Skeletal muscle tissue (tissue), 4 donors: ENCODE results near the gene PIP5KL1. TPM values are rescaled to one million over a fixed set of nuclear protein-coding genes. Genes with fewer than 3 reads are reported as not detected.
A peak's percentile ranks its signal among the peaks of the same experiment; 100 is the strongest.
"Not testable (repeated sequence)": the region's sequence is repeated elsewhere in the genome, so short reads cannot be mapped to it uniquely, and the experiment has no call there.

Experiments used
- H3K27ac ChIP-seq: one replicate; pipeline ENCODE4 v1.7.0; 2013; ENCODE audit warnings: mild to moderate bottlenecking, low read depth, low read length, inconsistent platforms
- H3K27me3 ChIP-seq, 3 donors: one replicate each; pipeline ENCODE4 v1.7.0; 2013; ENCODE audit warnings: low read length in 3 of 3; ENCODE audit not compliant: control insufficient read depth in 3 of 3, insufficient read depth in 3 of 3
- H3K36me3 ChIP-seq, 3 donors: one replicate each; pipeline ENCODE4 v1.7.0; 2013; ENCODE audit warnings: low read length in 3 of 3; ENCODE audit not compliant: control insufficient read depth in 3 of 3, insufficient read depth in 3 of 3
- H3K4me1 ChIP-seq, 3 donors: one replicate each; pipeline ENCODE4 v1.7.0; 2013; ENCODE audit warnings: low read length in 3 of 3, mild to moderate bottlenecking in 3 of 3; ENCODE audit not compliant: control insufficient read depth in 3 of 3, insufficient read depth in 3 of 3
- H3K4me3 ChIP-seq, 3 donors: one replicate each; pipeline ENCODE4 v1.7.0; 2013; ENCODE audit warnings: low read length in 3 of 3
- H3K9ac ChIP-seq, 3 donors: one replicate each; pipeline ENCODE4 v1.7.0; 2013; ENCODE audit warnings: low read length in 3 of 3, mild to moderate bottlenecking in 3 of 3, moderate library complexity in 2 of 3, low read depth in 1 of 3
- H3K9me3 ChIP-seq, 3 donors: one replicate each; pipeline ENCODE4 v1.7.0; 2013; ENCODE audit warnings: low read length in 3 of 3; ENCODE audit not compliant: control insufficient read depth in 3 of 3
- total RNA-seq: library from RNA; depleted of rRNA; stranded (reverse); fragments of >200 nt; gene quantifications from one replicate; pipeline ENCODE4 v1.2.3, GENCODE V29; 2014
- donor health status: Osteomylitis.

The PIP5KL1 gene
- total RNA-seq, 1 donor from 2014 or later: not detected

- Histone ChIP-seq H3K9me3 (no peaks in the 10 kb centered on the region), H3K36me3 (peaks cover 29 to 34% (median 33%) of the 10 kb centered on the region in 3 donors), H3K9ac (peak overlapping the region in 1 of 3 donors; percentile 8), H3K4me1 (peaks cover 22 to 25% (median 25%) of the 10 kb centered on the region in 3 donors), H3K27me3 (no peaks in the 10 kb centered on the region), H3K4me3 (no peak overlapping the region), H3K27ac (peak overlapping the region; percentile 18)
Measured at GRCh38 chr9:127883959-127884358, 46.6 kb downstream of the PIP5KL1 start.

DNA sequence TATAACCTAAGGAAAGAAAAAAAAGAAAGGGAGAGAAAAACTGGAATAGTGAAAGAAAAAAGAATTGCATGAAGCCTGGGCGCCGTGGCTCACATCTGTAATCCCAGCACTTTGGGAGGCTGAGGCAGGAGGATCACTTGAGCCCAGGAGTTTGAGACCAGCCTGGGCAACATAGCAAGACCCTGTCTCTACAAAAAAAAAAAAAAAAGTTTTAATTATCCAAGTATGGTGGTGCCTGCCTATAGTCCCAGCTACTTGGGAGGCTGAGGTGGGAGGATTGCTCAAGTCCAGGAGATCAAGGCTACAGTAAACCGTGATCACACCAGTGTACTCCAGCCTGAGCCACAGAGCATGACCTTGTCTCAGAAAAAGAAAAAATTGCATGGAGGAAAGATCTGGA is 48.9 kb downstream of the PIP5KL1 start:
- not testable (repeated sequence) for H3K4me3 ChIP-seq, H3K9me3 ChIP-seq, H3K27me3 ChIP-seq, H3K9ac ChIP-seq, H3K27ac ChIP-seq
- peaks cover 39 to 45% (median 40%) of the 10 kb centered on the region in 3 donors for H3K4me1 ChIP-seq
- peaks cover 15 to 22% (median 20%) of the 10 kb centered on the region in 3 donors for H3K36me3 ChIP-seq

DNA sequence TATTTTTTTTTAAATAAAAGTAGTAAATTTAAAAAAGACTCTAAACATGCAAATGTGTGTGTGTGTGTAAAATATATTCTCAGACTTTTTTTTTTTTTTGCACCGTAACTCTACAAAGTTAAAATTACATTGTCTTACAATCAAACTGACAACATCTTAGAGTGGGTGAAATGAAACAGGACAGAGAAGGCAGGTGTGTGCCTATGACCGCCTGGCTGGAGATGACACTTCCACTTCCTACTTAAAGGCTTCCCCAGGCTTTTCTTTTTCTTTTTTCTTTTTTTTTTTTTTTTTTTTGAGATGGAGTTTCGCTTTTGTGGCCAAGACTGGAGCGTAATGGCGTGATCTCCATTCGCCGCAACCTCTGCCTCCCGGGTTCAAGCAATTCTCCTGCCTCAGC is 50.4 kb downstream of the PIP5KL1 start:
- H3K9ac ChIP-seq: no peak overlapping the region
- H3K36me3 ChIP-seq: peaks cover under 1 to 10% (median 6%) of the 10 kb centered on the region in 3 donors
- H3K27me3 ChIP-seq: no peaks in the 10 kb centered on the region
- no peak overlapping the region for H3K27ac ChIP-seq
- H3K4me3 ChIP-seq: no peak overlapping the region
- no peaks in the 10 kb centered on the region for H3K9me3 ChIP-seq
- peaks cover 45 to 52% (median 50%) of the 10 kb centered on the region in 3 donors for H3K4me1 ChIP-seq

DNA sequence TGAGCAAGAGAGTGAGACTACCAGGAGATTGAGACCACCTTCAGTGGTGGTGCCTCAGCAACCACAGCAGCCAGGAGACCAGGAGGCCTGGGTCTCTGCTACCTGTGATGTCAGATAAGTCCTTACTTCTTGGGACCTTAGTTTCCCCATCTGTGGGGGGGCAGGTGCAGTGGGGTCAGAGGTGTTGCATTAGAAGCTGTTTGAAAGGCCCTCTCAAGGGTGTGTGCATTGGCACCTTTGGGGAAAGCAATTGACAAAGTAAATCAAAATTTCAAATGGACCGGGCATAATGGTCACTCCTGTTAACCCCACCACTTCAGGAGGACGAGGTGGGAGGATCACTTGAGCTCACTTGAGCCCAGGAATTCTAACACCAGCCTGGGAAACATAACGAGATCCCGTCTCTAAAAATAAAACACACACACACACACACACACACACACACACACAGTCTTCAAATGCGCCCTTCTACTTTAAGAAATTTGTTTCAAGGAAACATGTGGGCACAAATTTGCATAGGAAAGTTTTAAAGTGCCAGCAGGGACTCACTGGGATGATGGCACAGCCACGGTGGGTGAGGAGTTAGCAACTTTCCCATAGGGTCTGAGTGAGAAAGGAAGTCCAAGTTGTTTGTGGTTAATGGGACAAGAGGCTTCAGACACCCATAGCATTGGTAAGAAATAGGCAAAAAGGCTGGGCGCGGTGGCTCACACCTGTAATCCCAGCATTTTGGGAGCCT is 51.8 kb downstream of the PIP5KL1 start:
- Histone ChIP-seq H3K27ac (no peak overlapping the region), H3K36me3 (peaks cover 0 to 5% (median 0%) of the 10 kb centered on the region in 3 donors), H3K9me3 (no peaks in the 10 kb centered on the region), H3K9ac (peak overlapping the region in 1 of 3 donors; percentile 57), H3K27me3 (no peaks in the 10 kb centered on the region), H3K4me1 (peaks cover 44 to 53% (median 50%) of the 10 kb centered on the region in 3 donors), H3K4me3 (no peak overlapping the region)

GRCh38 chr9:127878001-127878651 is 52.5 kb downstream of the PIP5KL1 start:
- peak overlapping the region; percentile 74 to 96 (median 76) for H3K4me3 ChIP-seq
- peaks cover under 1 to 9% (median 2%) of the 10 kb centered on the region in 3 donors for H3K36me3 ChIP-seq
- H3K9ac ChIP-seq: peak overlapping the region; percentile 57 to 86 (median 68)
- peaks cover 51 to 60% (median 56%) of the 10 kb centered on the region in 3 donors for H3K4me1 ChIP-seq
- H3K9me3 ChIP-seq: no peaks in the 10 kb centered on the region
- peak overlapping the region; percentile 92 for H3K27ac ChIP-seq
- H3K27me3 ChIP-seq: no peaks in the 10 kb centered on the region

GRCh38 chr9:127877566-127877998 is 53.0 kb downstream of the PIP5KL1 start, which contains the start of gene AK1:
AK1 (minus strand) TSS chr9:127877675; CDS start chr9:127874617, 3,058 bp downstream.
- Histone ChIP-seq H3K4me1 (peaks cover 50 to 62% (median 58%) of the 10 kb centered on the region in 3 donors), H3K36me3 (peaks cover 6 to 11% (median 7%) of the 10 kb centered on the region in 3 donors), H3K9me3 (no peaks in the 10 kb centered on the region), H3K27me3 (no peaks in the 10 kb centered on the region), H3K4me3 (peak within 1 kb of the TSS; percentile 76 to 96 (median 89)), H3K9ac (peak within 1 kb of the TSS; percentile 73 to 96 (median 95)), H3K27ac (peak within 1 kb of the TSS; percentile 92)

GRCh38 chr9:127876764-127877562 is 53.6 kb downstream of the PIP5KL1 start:
- Histone ChIP-seq H3K36me3 (peaks cover 12 to 16% (median 13%) of the 10 kb centered on the region in 3 donors), H3K4me3 (peak overlapping the region; percentile 76 to 96 (median 89)), H3K9ac (peak overlapping the region; percentile 73 to 96 (median 95)), H3K27ac (peak overlapping the region; percentile 92), H3K9me3 (no peaks in the 10 kb centered on the region), H3K4me1 (peaks cover 50 to 66% (median 58%) of the 10 kb centered on the region in 3 donors), H3K27me3 (no peaks in the 10 kb centered on the region)

- Histone ChIP-seq H3K4me3 (peak overlapping the region; percentile 76 to 96 (median 89)), H3K9ac (peak overlapping the region; percentile 79 to 96 (median 89))
Measured at GRCh38 chr9:127876026-127876763, 54.4 kb downstream of the PIP5KL1 start.

More at GRCh38 chr9:127876026-127876763, 54.4 kb downstream of the PIP5KL1 start:
- peaks cover 20 to 24% (median 20%) of the 10 kb centered on the region in 3 donors for H3K36me3 ChIP-seq
- H3K27me3 ChIP-seq: no peaks in the 10 kb centered on the region
- H3K27ac ChIP-seq: peak overlapping the region; percentile 92
- H3K4me1 ChIP-seq: peaks cover 51 to 68% (median 58%) of the 10 kb centered on the region in 3 donors
- no peaks in the 10 kb centered on the region for H3K9me3 ChIP-seq
